GM21390 (cell line): ENCODE measurements around the gene HSPB8.

Experiments used
- ATAC-seq: cut with Tn5 transposase; IDR thresholded peaks from one replicate; pipeline ENCODE4 v1.9.1; 2021; ENCODE audit not compliant: unreplicated experiment

The HSPB8 gene

DNA sequence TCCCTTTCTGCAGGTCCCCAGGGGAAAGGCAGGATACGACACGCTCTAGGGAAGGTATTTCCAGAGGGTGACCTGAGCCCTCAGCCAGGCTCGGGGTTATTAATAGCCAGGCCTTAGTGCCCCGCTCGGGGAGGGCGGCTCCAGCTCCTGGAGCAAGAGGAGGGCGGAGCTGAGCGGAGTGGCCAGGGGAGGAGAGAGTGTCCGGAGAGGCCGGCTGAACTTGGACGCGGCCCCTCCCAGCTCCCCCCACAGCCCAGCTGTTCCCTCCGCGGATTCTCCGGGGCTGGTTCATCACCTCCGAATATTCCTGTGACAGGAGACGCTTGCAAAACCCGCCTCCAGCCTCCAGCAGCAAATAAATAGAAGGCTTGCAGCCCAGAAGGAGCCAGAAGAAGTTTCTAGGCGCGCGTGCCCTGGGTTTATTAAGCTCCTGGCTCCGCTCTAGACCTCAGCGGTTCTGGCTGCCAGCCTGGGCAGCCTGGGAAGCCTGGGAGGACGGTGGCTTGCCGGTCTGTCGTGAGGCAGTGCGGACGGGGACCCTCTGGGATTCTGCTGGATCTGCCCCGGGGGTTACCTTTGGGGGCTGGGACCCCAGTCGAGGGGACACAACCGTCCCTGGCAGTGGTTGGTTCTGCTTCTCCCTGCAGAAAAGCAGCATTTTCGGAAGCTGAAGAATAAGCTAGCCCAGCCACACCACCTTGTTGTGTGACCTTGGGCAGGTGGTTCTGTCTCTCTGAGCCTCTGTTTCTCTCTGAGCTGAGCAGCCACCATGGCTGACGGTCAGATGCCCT is at the start of gene HSPB8:
HSPB8 (plus strand) TSS at position 388 of the 791 bp plus-strand sequence; CDS start at position 770, 382 bp downstream.
- ATAC-seq = no peak

GRCh38 chr12:119129827-119130434 is 48.8 kb upstream of the HSPB8 start:
- no peak for ATAC-seq

GRCh38 chr12:119130523-119130922 is 48.2 kb upstream of the HSPB8 start:
- ATAC-seq = no peak

- ATAC-seq = no peak
Measured at GRCh38 chr12:119134284-119135072, 44.3 kb upstream of the HSPB8 start.

DNA sequence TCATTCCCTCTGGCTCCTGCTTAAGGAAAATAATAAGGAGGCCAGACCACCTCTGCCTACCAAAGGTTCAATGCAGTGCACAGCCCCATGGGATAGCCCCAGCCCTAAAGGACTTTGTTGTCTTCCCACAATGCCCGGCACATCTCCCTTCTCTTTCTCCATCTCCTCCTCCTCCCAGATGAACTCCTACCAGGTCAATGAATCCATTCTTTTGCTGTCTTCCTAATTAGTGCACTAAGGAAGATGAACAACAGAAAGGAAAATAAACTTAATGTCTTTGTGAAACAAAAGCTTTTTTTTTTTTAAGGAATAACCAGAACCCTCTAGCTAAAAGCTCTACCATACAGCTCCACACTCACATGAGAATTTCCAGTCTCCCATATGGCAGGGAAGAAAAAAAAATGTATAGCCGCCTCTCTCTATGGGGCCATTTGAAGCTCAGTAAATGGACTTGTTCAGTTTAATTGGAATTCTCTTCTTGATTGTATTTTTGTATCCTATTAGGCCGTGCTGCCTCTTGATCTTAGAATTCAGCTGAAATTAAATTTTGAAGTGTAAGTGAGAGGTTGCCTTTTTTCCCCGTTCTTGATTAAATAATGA is 41.8 kb upstream of the HSPB8 start:
- ATAC-seq = no peak

DNA sequence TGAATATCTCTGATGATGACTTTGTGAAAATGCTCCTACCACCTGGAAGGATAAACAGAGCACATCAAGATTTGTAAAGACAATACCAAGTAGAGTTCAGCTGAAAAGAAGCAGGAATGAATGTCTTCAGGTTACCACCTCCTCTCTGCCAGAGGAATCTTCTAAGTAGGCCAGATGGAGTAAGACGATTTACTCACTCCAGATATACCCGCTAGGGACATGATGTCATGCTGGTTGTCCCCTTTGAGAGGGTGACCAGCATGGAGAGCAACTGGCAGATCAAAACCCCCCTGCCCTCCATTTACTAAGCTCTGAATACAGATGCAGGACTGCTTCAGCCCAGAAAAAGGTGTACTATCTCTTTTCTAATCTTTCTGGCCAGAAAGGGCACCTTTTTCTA is 39.3 kb upstream of the HSPB8 start:
- no peak for ATAC-seq

GRCh38 chr12:119145367-119145766 is 33.4 kb upstream of the HSPB8 start:
- no peak for ATAC-seq

- ATAC-seq = no peak
Measured at GRCh38 chr12:119147847-119148448, 30.8 kb upstream of the HSPB8 start.

DNA sequence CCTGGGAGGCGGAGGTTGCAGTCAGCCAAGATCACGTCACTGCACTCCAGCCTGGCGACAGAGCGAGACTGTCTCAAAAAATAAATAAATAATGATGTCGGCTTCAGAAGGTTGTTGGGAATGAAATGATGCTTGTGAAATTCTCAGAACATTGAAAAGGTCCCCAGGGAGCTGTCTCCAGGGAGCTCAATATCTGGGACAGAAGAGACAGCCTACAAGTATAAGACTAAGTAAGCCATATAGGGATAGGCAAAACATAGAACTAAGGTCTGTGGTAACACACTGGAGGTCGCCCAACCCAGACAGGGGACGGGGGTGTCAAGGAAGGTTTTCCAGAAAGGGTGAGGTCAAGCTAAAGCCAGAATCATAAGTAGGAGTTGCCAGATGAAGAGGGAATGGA is 29.5 kb upstream of the HSPB8 start:
- no peak for ATAC-seq

DNA sequence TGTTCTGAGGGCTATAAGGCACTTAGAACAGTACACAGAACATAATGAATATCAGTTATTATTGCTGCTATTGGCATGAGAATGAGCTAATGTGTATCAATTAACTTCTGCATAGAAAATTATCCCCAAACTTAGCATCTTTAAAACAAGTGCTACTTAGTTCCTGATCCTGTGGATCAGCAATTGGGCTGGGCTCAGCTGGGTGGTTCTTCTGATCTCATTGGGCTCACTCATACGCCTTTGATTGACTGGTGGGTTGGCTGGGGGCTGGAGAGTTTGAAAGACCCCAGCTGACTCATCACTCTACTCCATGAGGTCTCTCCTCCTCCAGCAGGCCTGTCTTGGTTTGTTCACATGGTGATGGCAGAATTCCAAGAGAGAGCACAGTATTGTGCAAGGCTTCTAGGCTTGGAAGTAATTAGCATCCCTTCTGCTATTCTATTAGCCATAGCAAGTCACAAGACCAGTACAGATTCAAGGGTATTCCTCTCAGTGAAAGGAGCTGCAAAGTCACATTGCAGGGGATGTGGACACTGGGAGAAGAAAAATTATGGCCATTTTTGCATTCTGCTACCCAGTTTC is 27.2 kb upstream of the HSPB8 start:
- ATAC-seq = no peak

DNA sequence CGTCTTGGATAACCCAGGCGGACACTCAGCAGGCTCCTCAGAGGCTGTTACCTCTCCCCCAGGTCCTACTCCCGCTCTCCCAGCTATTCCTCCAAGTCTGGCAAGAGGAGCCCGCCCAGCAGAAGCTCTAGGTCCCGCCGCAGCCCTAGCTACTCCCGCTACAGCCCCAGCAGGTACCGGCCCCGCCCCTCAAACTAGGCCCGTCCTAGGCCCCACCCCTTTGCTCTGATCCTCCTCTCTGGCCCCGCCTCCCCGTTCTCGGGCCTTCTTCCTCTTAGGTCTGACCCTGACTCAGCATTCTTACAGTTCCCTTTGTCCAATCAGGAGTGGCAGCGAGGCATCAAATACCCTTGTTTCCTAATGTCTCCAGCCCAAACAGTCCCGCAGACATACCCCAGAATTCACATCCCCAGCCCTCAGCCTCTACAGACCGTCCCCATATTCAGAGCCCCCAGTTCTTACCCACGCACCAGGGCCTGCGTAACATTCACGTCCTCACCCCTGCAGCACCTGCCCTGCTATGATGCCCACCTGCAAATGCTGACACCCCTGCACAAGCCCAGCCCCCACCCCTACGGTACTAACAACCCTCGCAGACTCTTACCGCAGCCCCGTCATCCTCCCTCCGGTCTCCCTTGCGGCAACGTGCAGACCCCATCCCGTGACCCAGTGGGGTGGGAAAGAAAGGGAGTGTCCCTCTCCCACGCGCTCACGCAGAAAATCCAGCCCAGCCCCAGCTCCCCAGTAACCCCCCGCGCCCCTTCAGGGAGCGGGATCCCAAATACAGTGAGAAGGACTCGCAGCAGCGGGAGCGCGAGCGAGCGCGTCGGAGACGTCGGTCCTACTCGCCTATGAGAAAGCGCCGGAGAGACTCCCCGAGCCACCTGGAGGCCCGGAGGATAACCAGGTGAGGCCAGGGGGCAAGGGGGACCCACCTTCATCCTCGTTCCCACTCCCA is 25.0 kb upstream of the HSPB8 start:
- ATAC-seq = peak; percentile 45

- no peak for ATAC-seq
Measured at GRCh38 chr12:119154435-119154818, 24.3 kb upstream of the HSPB8 start.

- no peak for ATAC-seq
Measured at GRCh38 chr12:119156401-119157044, 22.2 kb upstream of the HSPB8 start.

GRCh38 chr12:119157528-119157927 is 21.2 kb upstream of the HSPB8 start:
- ATAC-seq = no peak

DNA sequence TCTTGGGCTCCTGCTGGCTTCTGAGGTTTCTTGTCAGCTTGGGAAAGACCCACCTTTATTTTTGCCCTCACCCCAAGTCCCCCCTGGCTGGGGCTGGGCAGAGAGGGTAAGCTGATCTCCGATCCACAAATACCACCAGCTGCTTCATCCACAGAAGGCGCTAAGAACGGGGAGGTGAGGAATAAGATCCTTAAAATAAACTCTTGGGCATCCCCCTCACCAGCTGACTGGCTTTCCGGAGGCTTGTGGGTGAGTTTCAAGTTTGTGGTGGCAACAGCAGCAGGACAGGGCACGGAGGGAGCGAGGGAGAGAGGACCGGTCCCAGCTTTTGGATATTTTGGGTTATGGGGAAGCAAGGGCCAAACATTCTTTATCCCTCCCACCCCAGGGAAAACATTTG is 20.8 kb upstream of the HSPB8 start:
- ATAC-seq = no peak

DNA sequence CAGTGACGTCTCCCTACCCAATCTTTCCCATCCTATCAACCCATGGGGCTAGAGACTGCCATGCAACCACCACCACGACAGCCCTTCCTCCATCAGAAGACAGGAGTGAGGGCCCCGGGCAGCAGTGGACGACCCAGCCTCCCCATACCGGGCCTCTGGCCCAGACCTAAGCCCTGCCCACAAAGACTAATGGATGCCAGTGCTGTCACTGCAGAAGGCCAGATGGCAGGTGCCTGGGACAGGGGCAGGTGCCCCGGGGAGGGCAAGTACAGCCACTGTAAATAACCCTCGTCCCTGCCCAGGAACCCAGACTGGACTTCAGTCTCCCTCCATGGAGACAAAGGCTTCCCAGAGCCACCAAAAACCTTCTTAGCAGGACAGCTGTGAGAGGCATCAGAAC is 20.3 kb upstream of the HSPB8 start:
- no peak for ATAC-seq

GRCh38 chr12:119159844-119160243 is 18.9 kb upstream of the HSPB8 start:
- ATAC-seq = no peak

DNA sequence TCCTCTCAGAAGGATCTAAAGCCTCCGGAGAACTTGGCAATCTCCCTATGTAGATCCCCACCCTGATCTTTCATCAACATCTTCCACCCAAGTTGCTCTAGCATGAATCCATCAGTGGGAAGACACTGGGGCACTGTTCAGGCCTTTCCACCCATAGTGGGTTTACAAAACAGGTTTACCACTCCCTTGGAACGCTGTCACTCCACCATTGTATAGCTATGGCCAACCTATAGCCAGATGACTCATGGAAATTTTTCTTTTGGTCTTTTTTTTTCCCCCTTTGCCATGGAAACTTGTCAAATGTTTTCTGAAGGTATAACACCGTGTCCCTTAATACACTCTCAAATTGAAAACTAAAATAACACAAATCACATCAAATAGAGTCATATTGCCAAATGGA is 10.8 kb upstream of the HSPB8 start:
- no peak for ATAC-seq

DNA sequence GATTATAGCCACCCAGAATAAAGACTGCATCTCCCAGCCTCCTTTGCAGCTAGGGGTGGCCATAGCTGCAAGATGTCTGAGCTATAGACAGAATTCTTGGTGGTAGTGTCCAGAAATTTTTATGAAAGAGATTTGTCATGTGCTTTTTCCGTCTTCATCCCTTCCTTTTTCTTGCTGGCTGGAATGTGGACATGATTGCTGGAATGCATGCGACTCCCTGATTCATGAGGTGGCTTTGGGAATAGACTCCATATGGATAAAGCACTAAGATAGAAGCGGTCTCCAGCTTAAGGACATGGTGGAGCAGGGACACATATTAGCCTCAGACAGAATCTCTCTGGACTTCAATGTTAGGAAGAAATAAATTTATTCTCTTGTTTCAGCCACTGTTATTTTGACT is 10.0 kb upstream of the HSPB8 start:
- ATAC-seq = no peak
